HepG2 (cell line): Measurements from ENCODE around the gene C2CD2.

Experiments
- CEBPB ChIP-seq: IDR thresholded peaks from 2 replicates; pipeline ENCODE4 v1.6.1; 2011; ENCODE audit warnings: low read depth, low read length, improper control_type of control experiment, borderline replicate concordance
- JUN ChIP-seq: sonication (generic); formaldehyde crosslinking; IDR thresholded peaks from 2 replicates; pipeline ENCODE4 v1.4.0; 2020; ENCODE audit warnings: mild to moderate bottlenecking, missing genetic modification reagents
- POLR2A ChIP-seq, 2 experiments: IDR thresholded peaks; 2 replicates each; pipeline ENCODE4 v1.6.1; 2011; ENCODE audit warnings: low read depth in 2 of 2, low read length in 2 of 2, mild to moderate bottlenecking in 1 of 2, moderate library complexity in 1 of 2; ENCODE audit not compliant: insufficient read depth in 1 of 2
- RAD21 ChIP-seq: fragments of 450-650 bp; formaldehyde crosslinking; IDR thresholded peaks from 2 replicates; pipeline ENCODE4 v1.5.0; 2020; ENCODE audit warnings: mild to moderate bottlenecking
- TBP ChIP-seq: sonication (generic); formaldehyde crosslinking; IDR thresholded peaks from 2 replicates; pipeline ENCODE4 v1.5.0; 2020; ENCODE audit warnings: missing genetic modification reagents
- ZKSCAN8 ChIP-seq: IDR thresholded peaks from 2 replicates; pipeline ENCODE4 v1.6.1; 2016; ENCODE audit warnings: borderline replicate concordance, missing genetic modification reagents, missing compliant biosample characterization
- TF ChIP-seq, protein P1 (sequence below): sonication (generic); formaldehyde crosslinking; IDR thresholded peaks from 2 replicates; pipeline ENCODE4 v1.4.0; 2020; ENCODE audit warnings: low read depth, mild to moderate bottlenecking, missing genetic modification reagents
- TF ChIP-seq, protein P2 (sequence below): sonication (generic); formaldehyde crosslinking; IDR thresholded peaks from 2 replicates; pipeline ENCODE4 v1.5.0; 2020; ENCODE audit warnings: mild to moderate bottlenecking, missing genetic modification reagents, moderate library complexity

DNA sequence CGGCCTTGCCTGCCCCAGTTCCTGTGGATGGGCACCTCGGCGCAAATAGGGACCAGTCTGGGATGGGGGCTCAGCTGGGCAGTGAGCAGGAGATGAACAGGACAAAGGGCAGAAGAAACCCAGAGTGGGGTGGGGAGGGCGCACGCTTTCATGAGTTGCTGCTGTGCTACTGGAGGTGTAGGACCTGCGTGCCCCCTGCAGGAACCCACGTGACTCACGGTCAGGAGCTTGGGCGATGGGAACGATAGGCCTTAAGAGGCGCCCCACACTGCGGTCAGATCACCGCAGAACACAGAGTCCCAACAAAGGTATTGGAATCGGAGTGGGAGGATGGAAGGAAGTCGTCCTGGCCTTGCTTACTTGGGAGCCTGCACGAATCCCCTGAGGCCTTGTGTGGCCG, 91.8 kb downstream of the C2CD2 start:
- TF ChIP-seq TBP (CRISPR knock-in tag): no peak
- TF ChIP-seq JUN (CRISPR knock-in tag): no peak
- TF ChIP-seq RAD21 (CRISPR knock-in tag): no peak
- TF ChIP-seq, protein P1, sequence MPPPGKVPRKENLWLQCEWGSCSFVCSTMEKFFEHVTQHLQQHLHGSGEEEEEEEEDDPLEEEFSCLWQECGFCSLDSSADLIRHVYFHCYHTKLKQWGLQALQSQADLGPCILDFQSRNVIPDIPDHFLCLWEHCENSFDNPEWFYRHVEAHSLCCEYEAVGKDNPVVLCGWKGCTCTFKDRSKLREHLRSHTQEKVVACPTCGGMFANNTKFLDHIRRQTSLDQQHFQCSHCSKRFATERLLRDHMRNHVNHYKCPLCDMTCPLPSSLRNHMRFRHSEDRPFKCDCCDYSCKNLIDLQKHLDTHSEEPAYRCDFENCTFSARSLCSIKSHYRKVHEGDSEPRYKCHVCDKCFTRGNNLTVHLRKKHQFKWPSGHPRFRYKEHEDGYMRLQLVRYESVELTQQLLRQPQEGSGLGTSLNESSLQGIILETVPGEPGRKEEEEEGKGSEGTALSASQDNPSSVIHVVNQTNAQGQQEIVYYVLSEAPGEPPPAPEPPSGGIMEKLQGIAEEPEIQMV (CRISPR knock-in tag): no peak
- TF ChIP-seq CEBPB: no peak
- TF ChIP-seq, protein P2, sequence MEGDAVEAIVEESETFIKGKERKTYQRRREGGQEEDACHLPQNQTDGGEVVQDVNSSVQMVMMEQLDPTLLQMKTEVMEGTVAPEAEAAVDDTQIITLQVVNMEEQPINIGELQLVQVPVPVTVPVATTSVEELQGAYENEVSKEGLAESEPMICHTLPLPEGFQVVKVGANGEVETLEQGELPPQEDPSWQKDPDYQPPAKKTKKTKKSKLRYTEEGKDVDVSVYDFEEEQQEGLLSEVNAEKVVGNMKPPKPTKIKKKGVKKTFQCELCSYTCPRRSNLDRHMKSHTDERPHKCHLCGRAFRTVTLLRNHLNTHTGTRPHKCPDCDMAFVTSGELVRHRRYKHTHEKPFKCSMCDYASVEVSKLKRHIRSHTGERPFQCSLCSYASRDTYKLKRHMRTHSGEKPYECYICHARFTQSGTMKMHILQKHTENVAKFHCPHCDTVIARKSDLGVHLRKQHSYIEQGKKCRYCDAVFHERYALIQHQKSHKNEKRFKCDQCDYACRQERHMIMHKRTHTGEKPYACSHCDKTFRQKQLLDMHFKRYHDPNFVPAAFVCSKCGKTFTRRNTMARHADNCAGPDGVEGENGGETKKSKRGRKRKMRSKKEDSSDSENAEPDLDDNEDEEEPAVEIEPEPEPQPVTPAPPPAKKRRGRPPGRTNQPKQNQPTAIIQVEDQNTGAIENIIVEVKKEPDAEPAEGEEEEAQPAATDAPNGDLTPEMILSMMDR (CRISPR knock-in tag): peak; percentile 41
- no peak for TF ChIP-seq POLR2A (IDR thresholded peaks at IDR 0.05; ENCODE audit: insufficient read depth in 1 of 2, low read depth in 2 of 2, low read length in 2 of 2)
- no peak for TF ChIP-seq ZKSCAN8 (CRISPR knock-in tag)
